ENCODE measurements around the gene TMEM54.

The TMEM54 gene

GRCh38 chr1:32884726-32885125, 16.5 kb downstream of the TMEM54 start:
- Histone ChIP-seq H3K9ac (no peak overlapping the region), H3K9me3 (replicated peaks in 1 of 11) (no peaks in the 10 kb centered on the region), H3K27me3 (peaks cover 22 to 31% (median 27%) of the 10 kb centered on the region in 11 experiments), H3K4me1 (peaks cover 0 to 7% (median 0%) of the 10 kb centered on the region in 10 experiments; a peak in 3 of 20 replicates), H3K27ac (no peak overlapping the region), H3K4me2 (no peak overlapping the region), H3K36me3 (no peaks in the 10 kb centered on the region), H3K4me3 (no peak overlapping the region), H4K20me1 (peaks cover 0 to 16% (median 0%) of the 10 kb centered on the region in 11 experiments; a peak in 3 of 22 replicates)
- TF ChIP-seq Cebpa-rat (IDR thresholded peaks at IDR 0.05) = no peak

DNA sequence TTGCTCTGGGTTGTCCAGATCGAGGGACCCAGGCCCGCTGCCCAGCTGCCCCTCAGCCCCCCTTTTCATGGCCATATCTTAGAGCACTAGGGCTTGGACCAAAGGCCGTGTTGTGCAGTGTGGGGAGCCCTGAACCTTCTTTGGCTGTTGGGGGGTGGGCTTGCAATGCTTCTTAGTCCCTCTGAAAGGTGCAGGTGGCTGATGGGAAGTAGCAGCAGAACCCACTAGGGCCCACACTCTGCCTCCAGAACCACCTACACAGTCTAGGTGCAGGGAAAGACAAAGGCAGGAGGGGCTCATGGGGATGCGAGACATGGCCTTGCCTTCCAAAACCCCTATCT, 17.2 kb downstream of the TMEM54 start:
- TF ChIP-seq Cebpa-rat (IDR thresholded peaks at IDR 0.05) = no peak
- H3K27ac ChIP-seq = no peak overlapping the region
- H4K20me1 ChIP-seq = peaks cover 0 to 16% (median 0%) of the 10 kb centered on the region in 11 experiments; a peak in 3 of 22 replicates
- no peak overlapping the region for H3K4me2 ChIP-seq
- no peaks in the 10 kb centered on the region for H3K36me3 ChIP-seq
- H3K4me3 ChIP-seq = no peak overlapping the region
- peaks cover 22 to 31% (median 27%) of the 10 kb centered on the region in 11 experiments for H3K27me3 ChIP-seq
- peaks cover 0 to 7% (median 0%) of the 10 kb centered on the region in 10 experiments; a peak in 3 of 20 replicates for H3K4me1 ChIP-seq
- H3K9me3 ChIP-seq (replicated peaks in 1 of 11) = no peaks in the 10 kb centered on the region
- no peak overlapping the region for H3K9ac ChIP-seq

DNA sequence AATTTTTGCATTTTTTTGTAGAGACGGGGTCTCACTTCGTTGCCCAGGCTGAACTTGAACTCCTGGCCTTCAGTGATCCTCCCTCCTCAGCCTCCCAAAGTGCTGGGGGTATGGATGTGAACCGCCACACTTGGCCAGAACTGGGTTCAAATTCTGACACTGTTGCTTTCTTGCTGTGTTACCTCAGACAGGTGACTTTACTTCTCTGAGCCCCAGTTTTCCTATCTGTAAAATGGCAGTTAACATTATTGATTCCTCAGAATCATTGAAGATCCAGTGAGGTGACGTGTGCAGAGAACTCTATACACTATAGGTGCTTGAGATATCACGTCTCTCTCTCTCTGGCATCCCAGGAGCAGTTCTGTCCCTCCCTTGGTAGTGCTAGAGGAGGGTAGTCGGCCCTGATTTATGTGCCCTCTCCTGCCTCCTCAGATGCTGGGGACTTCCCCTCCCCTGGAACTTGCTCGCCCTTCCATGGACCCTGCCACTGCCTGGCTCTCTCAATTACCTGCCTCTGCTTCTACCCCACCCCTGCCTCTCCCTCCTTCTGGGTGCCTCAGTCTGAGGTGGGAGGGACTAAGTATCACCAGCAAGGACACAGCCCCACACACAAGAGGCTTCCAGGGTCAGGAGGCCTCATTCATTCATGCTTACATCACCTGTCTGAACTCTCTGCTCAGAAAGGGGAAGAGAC, 17.7 kb downstream of the TMEM54 start:
- peaks cover 0 to 14% (median 0%) of the 10 kb centered on the region in 11 experiments; a peak in 3 of 22 replicates for H4K20me1 ChIP-seq
- no peaks in the 10 kb centered on the region for H3K36me3 ChIP-seq
- H3K27ac ChIP-seq = no peak overlapping the region
- peaks cover 0 to 7% (median 0%) of the 10 kb centered on the region in 10 experiments; a peak in 3 of 20 replicates for H3K4me1 ChIP-seq
- H3K4me2 ChIP-seq = no peak overlapping the region
- peaks cover 22 to 31% (median 27%) of the 10 kb centered on the region in 11 experiments for H3K27me3 ChIP-seq
- H3K9ac ChIP-seq = no peak overlapping the region
- no peak for TF ChIP-seq Cebpa-rat (IDR thresholded peaks at IDR 0.05)
- H3K9me3 ChIP-seq (replicated peaks in 1 of 11) = no peaks in the 10 kb centered on the region
- H3K4me3 ChIP-seq = no peak overlapping the region

DNA sequence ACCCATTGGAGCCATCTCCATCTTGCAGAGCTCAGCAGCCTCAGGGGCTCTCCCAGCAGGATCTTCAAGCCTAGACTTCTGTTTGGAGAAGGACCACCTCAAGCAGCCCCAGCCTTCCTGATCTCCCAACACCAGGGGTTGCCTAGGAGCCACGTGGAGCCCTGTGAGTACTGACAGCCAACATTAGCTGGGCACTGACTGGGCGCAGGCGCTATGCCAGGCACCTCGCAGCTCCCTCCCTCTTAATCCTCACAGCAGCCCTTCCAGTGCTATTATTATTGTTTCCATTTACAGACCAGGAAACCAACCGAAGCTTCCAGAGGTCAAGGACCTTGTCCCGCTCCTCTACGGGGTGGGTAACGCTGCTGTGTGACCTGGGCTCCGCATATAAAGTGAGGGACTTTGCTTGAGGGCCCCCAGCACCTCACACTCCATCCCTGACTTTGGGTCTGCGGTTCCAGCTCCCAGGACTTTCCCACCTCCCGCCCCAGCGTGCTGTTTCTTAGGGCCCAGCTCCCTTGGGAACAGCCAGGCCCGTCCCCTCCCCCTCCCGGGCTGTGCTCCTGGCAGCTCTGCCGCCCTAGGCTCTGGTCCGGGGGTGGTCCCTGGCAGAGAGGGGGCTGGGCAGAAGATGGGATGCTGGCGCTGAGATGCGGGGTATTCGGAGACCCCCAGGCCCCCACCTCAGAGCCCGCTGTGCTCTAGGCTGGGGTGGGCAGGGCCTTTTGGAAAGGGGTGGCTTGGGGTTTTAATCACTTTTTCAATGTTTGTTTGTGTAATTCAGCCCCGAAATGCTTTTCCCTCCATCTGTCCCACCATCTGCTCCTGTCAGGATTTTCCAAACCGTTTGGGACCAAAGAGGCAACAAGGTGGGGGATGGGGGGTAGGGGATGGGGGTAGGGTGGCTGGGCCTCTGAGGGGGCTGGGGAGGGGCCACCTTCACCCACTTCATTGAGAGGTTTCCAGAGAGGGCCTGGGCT, 19.0 kb downstream of the TMEM54 start:
- TF ChIP-seq Cebpa-rat (IDR thresholded peaks at IDR 0.05) = no peak
- H3K27me3 ChIP-seq = peaks cover 18 to 26% (median 24%) of the 10 kb centered on the region in 11 experiments
- H3K4me3 ChIP-seq = no peak overlapping the region
- H3K9me3 ChIP-seq (replicated peaks in 1 of 11) = no peaks in the 10 kb centered on the region
- no peak overlapping the region for H3K27ac ChIP-seq
- no peak overlapping the region for H3K9ac ChIP-seq
- H4K20me1 ChIP-seq = peaks cover 0 to 6% (median 0%) of the 10 kb centered on the region in 11 experiments; a peak in 3 of 22 replicates
- peak overlapping the region in 4 of 11 experiments; percentile 7 to 23 (median 17); a peak in 2 of 22 replicates for H3K4me2 ChIP-seq
- no peaks in the 10 kb centered on the region for H3K36me3 ChIP-seq
- peaks cover 0 to 7% (median 0%) of the 10 kb centered on the region in 10 experiments; a peak in 3 of 20 replicates for H3K4me1 ChIP-seq

DNA sequence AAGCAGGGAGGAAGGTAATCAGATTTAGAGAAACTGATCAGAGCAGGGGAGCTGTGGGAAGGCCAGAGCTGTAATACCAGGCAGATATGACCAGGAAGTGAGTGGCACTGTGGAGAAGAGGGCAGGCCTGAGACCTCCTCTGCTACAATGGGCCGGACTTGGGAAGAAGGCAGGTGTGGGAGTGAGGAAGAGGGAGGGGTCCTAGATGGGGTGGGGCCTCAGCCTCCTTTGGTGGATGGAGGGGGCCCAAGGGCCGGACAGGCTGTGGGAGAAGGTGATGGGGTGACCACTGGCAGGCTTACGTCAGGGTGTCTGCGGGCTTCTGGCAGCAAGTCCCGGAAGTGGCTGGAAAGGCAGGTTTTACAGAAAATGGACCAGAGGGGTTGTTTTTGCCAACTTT, 19.9 kb downstream of the TMEM54 start:
- no peak overlapping the region for H3K9ac ChIP-seq
- H4K20me1 ChIP-seq = no peaks in the 10 kb centered on the region; a peak in 2 of 22 replicates
- H3K4me2 ChIP-seq = no peak overlapping the region
- peaks cover 10 to 18% (median 15%) of the 10 kb centered on the region in 11 experiments; a peak in 21 of 22 replicates for H3K27me3 ChIP-seq
- no peak overlapping the region for H3K27ac ChIP-seq
- H3K9me3 ChIP-seq (replicated peaks in 1 of 11) = no peaks in the 10 kb centered on the region
- H3K4me3 ChIP-seq = no peak overlapping the region
- peaks cover 3 to 15% (median 6%) of the 10 kb centered on the region in 10 experiments; a peak in 18 of 20 replicates for H3K4me1 ChIP-seq
- no peak for TF ChIP-seq Cebpa-rat (IDR thresholded peaks at IDR 0.05)
- no peaks in the 10 kb centered on the region for H3K36me3 ChIP-seq

GRCh38 chr1:32878637-32879041, 22.6 kb downstream of the TMEM54 start:
- Histone ChIP-seq H3K9ac (no peak overlapping the region; a peak in 1 of 22 replicates), H3K27ac (no peak overlapping the region), H3K4me2 (no peak overlapping the region), H3K9me3 (replicated peaks in 1 of 11) (no peaks in the 10 kb centered on the region), H3K27me3 (no peaks in the 10 kb centered on the region), H3K4me3 (no peak overlapping the region), H3K36me3 (no peaks in the 10 kb centered on the region), H4K20me1 (no peaks in the 10 kb centered on the region; a peak in 1 of 22 replicates), H3K4me1 (peaks cover 12 to 28% (median 18%) of the 10 kb centered on the region in 10 experiments)
- no peak for TF ChIP-seq Cebpa-rat (IDR thresholded peaks at IDR 0.05)

- H4K20me1 ChIP-seq = no peaks in the 10 kb centered on the region; a peak in 1 of 22 replicates
- H3K36me3 ChIP-seq = no peaks in the 10 kb centered on the region
- no peaks in the 10 kb centered on the region for H3K9me3 ChIP-seq (replicated peaks in 1 of 11)
- peaks cover 12 to 32% (median 23%) of the 10 kb centered on the region in 10 experiments for H3K4me1 ChIP-seq
- no peak overlapping the region for H3K4me2 ChIP-seq
- no peak overlapping the region for H3K9ac ChIP-seq
- TF ChIP-seq Cebpa-rat (IDR thresholded peaks at IDR 0.05) = no peak
- no peak overlapping the region for H3K27ac ChIP-seq
- 0 out of 22 replicates have a peak, but pooled peaks cover 0 to under 1% (median 0%) of the 10 kb centered on the region in 11 experiments for H3K27me3 ChIP-seq
- H3K4me3 ChIP-seq = no peak overlapping the region
Observed at GRCh38 chr1:32878183-32878582, 23.0 kb downstream of the TMEM54 start.

- no peak overlapping the region for H3K9ac ChIP-seq
- no peaks in the 10 kb centered on the region; a peak in 1 of 22 replicates for H4K20me1 ChIP-seq
- no peak for TF ChIP-seq Cebpa-rat (IDR thresholded peaks at IDR 0.05)
- peaks cover 0 to 7% (median 0%) of the 10 kb centered on the region in 11 experiments; a peak in 2 of 22 replicates for H3K27me3 ChIP-seq
- no peak overlapping the region for H3K27ac ChIP-seq
- no peak overlapping the region for H3K4me2 ChIP-seq
- peaks cover 13 to 39% (median 30%) of the 10 kb centered on the region in 10 experiments for H3K4me1 ChIP-seq
- no peaks in the 10 kb centered on the region for H3K36me3 ChIP-seq
- H3K9me3 ChIP-seq (replicated peaks in 1 of 11) = no peaks in the 10 kb centered on the region
- no peak overlapping the region for H3K4me3 ChIP-seq
Observed at GRCh38 chr1:32877211-32878110, 23.7 kb downstream of the TMEM54 start.

Measured in BLaER1 treated with 17β-estradiol and CSF1 and Interleukin-3, amounts not matched to agents 10 nM and 100 nM (cell line).